ENCODE measurements around the gene C14orf119. TPM values are rescaled to one million over a fixed set of nuclear protein-coding genes. Genes with fewer than 3 reads are reported as not detected.

Gene C14orf119
- total and polyA plus RNA-seq, 9 of the 15 experiments (the other 6 are each of a cell fraction or from before 2014, with no cell fraction given): 36.7 to 251 (median 51.8) TPM

GRCh38 chr14:23071244-23071920 is 23.9 kb upstream of the C14orf119 start (continued):
- TF ChIP-seq E2F8 (IDR thresholded peaks at IDR 0.05; ENCODE audit: low read depth, partially characterized antibody): peak; percentile 73
- TF ChIP-seq, protein P1, sequence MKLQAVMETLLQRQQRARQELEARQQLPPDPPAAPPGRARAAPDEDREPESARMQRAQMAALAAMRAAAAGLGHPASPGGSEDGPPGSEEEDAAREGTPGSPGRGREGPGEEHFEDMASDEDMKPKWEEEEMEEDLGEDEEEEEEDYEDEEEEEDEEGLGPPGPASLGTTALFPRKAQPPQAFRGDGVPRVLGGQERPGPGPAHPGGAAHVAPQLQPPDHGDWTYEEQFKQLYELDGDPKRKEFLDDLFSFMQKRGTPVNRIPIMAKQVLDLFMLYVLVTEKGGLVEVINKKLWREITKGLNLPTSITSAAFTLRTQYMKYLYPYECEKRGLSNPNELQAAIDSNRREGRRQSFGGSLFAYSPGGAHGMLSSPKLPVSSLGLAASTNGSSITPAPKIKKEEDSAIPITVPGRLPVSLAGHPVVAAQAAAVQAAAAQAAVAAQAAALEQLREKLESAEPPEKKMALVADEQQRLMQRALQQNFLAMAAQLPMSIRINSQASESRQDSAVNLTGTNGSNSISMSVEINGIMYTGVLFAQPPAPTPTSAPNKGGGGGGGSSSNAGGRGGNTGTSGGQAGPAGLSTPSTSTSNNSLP (IDR thresholded peaks at IDR 0.05; ENCODE audit: borderline replicate concordance, low read depth, low read length): no peak
- no peak for TF ChIP-seq SMAD4 (CRISPR knock-in tag; conservative IDR thresholded peaks at IDR 0.05)
- no peak for TF ChIP-seq TEAD2 (tag; IDR thresholded peaks at IDR 0.05)
- TF ChIP-seq TOE1 (IDR thresholded peaks at IDR 0.05; ENCODE audit: borderline replicate concordance): no peak
- no peak for TF ChIP-seq TOE1 (CRISPR knock-in tag; IDR thresholded peaks at IDR 0.05; ENCODE audit: borderline replicate concordance, low read depth)
- TF ChIP-seq THRB (CRISPR knock-in tag; conservative IDR thresholded peaks at IDR 0.05): 0 out of 2 replicates have a peak, but pooled peaks have one; percentile 7
- TF ChIP-seq NR2C2 (CRISPR knock-in tag; IDR thresholded peaks at IDR 0.05): no peak
- no peak for TF ChIP-seq NR2C2 (tag; IDR thresholded peaks at IDR 0.05)
- no peak for TF ChIP-seq NCOA6 (IDR thresholded peaks at IDR 0.05)
- TF ChIP-seq TCF3 (CRISPR knock-in tag; IDR thresholded peaks at IDR 0.05): no peak
- no peak for TF ChIP-seq DIDO1 (tag; IDR thresholded peaks at IDR 0.05; ENCODE audit: low read depth)
- TF ChIP-seq NR3C1 (CRISPR knock-in tag; IDR thresholded peaks at IDR 0.05): no peak
- TF ChIP-seq ATF7 (IDR thresholded peaks at IDR 0.05): no peak
- peak in 1 of 2 experiments; percentile 71; a peak in 1 of 4 replicates for TF ChIP-seq RCOR1 (IDR thresholded peaks at IDR 0.05; ENCODE audit: borderline replicate concordance in 1 of 2, low read depth in 2 of 2, low read length in 2 of 2)
- peak; percentile 76 for TF ChIP-seq ZNF143 (CRISPR knock-in tag; IDR thresholded peaks at IDR 0.05)
- no peak for TF ChIP-seq HEY1 (CRISPR knock-in tag; IDR thresholded peaks at IDR 0.05; ENCODE audit: borderline replicate concordance)

All from K562 (cell line).